ENCODE data around the gene LYSET. TPM values are rescaled to one million over a fixed set of nuclear protein-coding genes. Genes with fewer than 3 reads are reported as not detected.

Gene LYSET
- total and polyA plus RNA-seq, 9 of the 15 experiments (the other 6 are each of a cell fraction or from before 2014, with no cell fraction given): 7.6 to 36.6 (median 15.9) TPM

DNA sequence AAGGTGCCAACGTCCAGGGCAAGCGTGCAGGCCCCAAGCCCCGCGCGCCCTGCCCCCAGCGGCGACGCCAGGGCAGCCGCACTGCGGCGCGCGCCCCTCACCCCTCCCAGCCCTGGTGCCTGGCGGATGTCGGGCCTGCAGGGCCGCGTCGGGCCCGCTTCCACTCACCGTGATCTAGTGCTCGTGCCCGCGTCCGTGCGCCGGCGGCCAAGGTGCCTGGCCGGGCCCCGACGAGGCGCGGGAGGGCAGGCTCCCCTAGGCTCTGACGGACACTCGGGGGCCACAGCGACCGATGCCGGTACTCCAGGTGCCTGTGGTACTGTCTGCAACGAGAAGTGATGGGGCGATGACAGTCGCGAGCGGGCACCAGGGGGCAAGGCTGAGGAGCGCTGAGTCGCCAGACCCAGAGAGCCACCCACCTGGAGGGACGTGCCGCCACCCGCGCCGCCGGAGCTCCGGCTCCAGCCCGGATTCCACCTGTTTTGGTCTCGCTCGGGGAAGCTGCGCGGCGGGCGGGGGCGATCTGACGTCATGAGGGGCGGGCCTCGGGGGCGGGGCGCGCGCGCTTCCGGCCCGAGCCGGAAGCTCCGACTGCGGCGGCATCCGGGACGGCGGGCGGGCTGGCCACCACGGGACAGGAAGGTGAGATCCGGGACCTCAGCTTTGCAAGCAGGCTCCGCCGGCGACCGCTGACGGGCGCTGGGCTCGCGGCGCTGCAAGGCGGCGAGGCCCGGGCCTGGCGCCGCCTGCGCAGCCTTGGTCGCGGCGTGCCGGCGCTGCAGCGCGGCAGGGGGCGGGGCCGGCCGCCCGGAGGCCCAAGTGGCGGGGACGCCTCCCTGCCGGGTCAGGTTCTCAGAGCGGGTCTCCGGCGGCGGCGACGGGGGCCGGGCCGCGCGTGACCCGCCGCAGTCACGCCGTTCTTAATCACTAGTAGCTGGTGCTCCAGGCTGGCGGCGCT lies at the start of gene LYSET, which contains the start of gene MOAP1 (continued):
- TF ChIP-seq SPI1 (IDR thresholded peaks at IDR 0.05; ENCODE audit: borderline replicate concordance, low read depth, low read length) (no peak), SNRNP70 (optimal IDR thresholded peaks at IDR 0.05; ENCODE audit: low read depth, low read length) (no peak), SMAD4 (CRISPR knock-in tag; conservative IDR thresholded peaks at IDR 0.05) (peak; percentile 68; the same call in 1 of the 2 replicates), FOXM1 (IDR thresholded peaks at IDR 0.05; ENCODE audit: low read depth) (no peak), FOXM1 (CRISPR knock-in tag; IDR thresholded peaks at IDR 0.05; ENCODE audit: low read depth) (no peak), ATF7 (IDR thresholded peaks at IDR 0.05) (peak; percentile 84), MYNN (IDR thresholded peaks at IDR 0.05) (no peak), MYNN (CRISPR knock-in tag; IDR thresholded peaks at IDR 0.05) (no peak), PHB (CRISPR knock-in tag; IDR thresholded peaks at IDR 0.05) (0 out of 2 replicates have a peak, but pooled peaks have one; percentile 24), RBM15 (IDR thresholded peaks at IDR 0.05; ENCODE audit: insufficient read depth, low read length) (no peak), SAP30 (IDR thresholded peaks at IDR 0.05; ENCODE audit: borderline replicate concordance, insufficient read depth, low read depth, low read length, poor library complexity, severe bottlenecking) (peak; percentile 58), HDAC1 (IDR thresholded peaks at IDR 0.05) (peak in 1 of 2 experiments; percentile 52; a peak in 1 of 4 replicates), ZNF740 (CRISPR knock-in tag; IDR thresholded peaks at IDR 0.05) (no peak), ZNF740 (tag; IDR thresholded peaks at IDR 0.05) (no peak), KHSRP (IDR thresholded peaks at IDR 0.05) (no peak), ZBTB7A (IDR thresholded peaks at IDR 0.05; ENCODE audit: borderline replicate concordance, control insufficient read depth, low read depth, low read length) (peak; percentile 39; the same call in 1 of the 2 replicates), FOXA1 (IDR thresholded peaks at IDR 0.05; ENCODE audit: borderline replicate concordance) (no peak), ETV1 (tag; conservative IDR thresholded peaks at IDR 0.05; ENCODE audit: low read depth) (0 out of 2 replicates have a peak, but pooled peaks have one; percentile 4), KLF13 (tag; IDR thresholded peaks at IDR 0.05; ENCODE audit: borderline replicate concordance, low read depth) (no peak)
- TF ChIP-seq, protein P1, sequence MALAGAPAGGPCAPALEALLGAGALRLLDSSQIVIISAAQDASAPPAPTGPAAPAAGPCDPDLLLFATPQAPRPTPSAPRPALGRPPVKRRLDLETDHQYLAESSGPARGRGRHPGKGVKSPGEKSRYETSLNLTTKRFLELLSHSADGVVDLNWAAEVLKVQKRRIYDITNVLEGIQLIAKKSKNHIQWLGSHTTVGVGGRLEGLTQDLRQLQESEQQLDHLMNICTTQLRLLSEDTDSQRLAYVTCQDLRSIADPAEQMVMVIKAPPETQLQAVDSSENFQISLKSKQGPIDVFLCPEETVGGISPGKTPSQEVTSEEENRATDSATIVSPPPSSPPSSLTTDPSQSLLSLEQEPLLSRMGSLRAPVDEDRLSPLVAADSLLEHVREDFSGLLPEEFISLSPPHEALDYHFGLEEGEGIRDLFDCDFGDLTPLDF (CRISPR knock-in tag; IDR thresholded peaks at IDR 0.05): no peak
- TF ChIP-seq, protein P2, sequence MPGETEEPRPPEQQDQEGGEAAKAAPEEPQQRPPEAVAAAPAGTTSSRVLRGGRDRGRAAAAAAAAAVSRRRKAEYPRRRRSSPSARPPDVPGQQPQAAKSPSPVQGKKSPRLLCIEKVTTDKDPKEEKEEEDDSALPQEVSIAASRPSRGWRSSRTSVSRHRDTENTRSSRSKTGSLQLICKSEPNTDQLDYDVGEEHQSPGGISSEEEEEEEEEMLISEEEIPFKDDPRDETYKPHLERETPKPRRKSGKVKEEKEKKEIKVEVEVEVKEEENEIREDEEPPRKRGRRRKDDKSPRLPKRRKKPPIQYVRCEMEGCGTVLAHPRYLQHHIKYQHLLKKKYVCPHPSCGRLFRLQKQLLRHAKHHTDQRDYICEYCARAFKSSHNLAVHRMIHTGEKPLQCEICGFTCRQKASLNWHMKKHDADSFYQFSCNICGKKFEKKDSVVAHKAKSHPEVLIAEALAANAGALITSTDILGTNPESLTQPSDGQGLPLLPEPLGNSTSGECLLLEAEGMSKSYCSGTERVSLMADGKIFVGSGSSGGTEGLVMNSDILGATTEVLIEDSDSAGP (CRISPR knock-in tag; IDR thresholded peaks at IDR 0.05): no peak
- TF ChIP-seq, protein P3, sequence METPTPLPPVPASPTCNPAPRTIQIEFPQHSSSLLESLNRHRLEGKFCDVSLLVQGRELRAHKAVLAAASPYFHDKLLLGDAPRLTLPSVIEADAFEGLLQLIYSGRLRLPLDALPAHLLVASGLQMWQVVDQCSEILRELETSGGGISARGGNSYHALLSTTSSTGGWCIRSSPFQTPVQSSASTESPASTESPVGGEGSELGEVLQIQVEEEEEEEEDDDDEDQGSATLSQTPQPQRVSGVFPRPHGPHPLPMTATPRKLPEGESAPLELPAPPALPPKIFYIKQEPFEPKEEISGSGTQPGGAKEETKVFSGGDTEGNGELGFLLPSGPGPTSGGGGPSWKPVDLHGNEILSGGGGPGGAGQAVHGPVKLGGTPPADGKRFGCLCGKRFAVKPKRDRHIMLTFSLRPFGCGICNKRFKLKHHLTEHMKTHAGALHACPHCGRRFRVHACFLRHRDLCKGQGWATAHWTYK (CRISPR knock-in tag; IDR thresholded peaks at IDR 0.05): no peak

Data from K562 (cell line).